WTC11 (cell line): ENCODE results near the gene CGB5.

Experiments
- TF ChIP-seq, protein P1 (sequence below): sonication (generic); formaldehyde crosslinking; IDR thresholded peaks from 2 replicates; pipeline ENCODE4 v1.8.0; 2022; ENCODE audit warnings: missing genetic modification reagents
- TF ChIP-seq, protein P2 (sequence below): sonication (generic); formaldehyde crosslinking; IDR thresholded peaks from 2 replicates; pipeline ENCODE4 v1.8.0; 2023; ENCODE audit warnings: missing genetic modification reagents

DNA sequence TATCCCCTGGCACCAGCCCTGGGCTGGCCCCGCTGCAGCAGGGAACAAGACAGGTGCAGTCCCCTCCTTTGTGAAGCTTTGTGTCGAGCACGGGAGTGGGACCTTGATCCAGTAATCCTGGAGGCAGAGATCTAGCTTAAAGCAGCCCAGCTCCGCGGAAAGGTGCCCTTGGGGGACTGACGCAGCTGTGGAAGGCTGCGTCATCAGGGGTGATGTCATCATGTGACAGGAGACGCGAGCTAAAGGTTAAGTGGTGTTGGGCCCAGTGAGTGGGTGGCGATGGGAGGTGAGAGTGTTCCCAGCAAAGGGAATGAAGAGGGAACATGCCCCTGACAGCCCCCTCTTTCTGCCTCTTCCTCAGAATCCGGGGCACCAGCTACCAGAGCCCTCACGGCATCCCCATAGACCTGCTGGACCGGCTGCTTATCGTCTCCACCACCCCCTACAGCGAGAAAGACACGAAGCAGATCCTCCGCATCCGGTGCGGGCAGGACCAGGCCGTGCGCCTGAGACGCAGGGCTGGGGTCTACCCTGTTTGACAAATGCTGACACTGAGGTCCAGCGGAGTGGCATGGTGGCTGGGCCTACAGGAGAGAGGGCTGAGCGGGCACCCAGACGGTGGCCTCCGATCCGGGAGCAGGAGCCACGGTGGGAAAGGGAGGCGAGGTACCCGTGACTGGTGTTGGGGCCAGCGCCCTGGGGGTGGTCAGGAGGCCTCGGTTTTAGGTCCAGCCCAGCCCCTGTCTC, 29.4 kb upstream of the CGB5 start:
- TF ChIP-seq, protein P1, sequence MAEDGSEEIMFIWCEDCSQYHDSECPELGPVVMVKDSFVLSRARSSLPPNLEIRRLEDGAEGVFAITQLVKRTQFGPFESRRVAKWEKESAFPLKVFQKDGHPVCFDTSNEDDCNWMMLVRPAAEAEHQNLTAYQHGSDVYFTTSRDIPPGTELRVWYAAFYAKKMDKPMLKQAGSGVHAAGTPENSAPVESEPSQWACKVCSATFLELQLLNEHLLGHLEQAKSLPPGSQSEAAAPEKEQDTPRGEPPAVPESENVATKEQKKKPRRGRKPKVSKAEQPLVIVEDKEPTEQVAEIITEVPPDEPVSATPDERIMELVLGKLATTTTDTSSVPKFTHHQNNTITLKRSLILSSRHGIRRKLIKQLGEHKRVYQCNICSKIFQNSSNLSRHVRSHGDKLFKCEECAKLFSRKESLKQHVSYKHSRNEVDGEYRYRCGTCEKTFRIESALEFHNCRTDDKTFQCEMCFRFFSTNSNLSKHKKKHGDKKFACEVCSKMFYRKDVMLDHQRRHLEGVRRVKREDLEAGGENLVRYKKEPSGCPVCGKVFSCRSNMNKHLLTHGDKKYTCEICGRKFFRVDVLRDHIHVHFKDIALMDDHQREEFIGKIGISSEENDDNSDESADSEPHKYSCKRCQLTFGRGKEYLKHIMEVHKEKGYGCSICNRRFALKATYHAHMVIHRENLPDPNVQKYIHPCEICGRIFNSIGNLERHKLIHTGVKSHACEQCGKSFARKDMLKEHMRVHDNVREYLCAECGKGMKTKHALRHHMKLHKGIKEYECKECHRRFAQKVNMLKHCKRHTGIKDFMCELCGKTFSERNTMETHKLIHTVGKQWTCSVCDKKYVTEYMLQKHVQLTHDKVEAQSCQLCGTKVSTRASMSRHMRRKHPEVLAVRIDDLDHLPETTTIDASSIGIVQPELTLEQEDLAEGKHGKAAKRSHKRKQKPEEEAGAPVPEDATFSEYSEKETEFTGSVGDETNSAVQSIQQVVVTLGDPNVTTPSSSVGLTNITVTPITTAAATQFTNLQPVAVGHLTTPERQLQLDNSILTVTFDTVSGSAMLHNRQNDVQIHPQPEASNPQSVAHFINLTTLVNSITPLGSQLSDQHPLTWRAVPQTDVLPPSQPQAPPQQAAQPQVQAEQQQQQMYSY (CRISPR knock-in tag) = no peak
- TF ChIP-seq, protein P2, sequence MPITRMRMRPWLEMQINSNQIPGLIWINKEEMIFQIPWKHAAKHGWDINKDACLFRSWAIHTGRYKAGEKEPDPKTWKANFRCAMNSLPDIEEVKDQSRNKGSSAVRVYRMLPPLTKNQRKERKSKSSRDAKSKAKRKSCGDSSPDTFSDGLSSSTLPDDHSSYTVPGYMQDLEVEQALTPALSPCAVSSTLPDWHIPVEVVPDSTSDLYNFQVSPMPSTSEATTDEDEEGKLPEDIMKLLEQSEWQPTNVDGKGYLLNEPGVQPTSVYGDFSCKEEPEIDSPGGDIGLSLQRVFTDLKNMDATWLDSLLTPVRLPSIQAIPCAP (CRISPR knock-in tag) = no peak
